K562 (cell line): ENCODE data around the gene GDF7. TPM values are rescaled to one million over a fixed set of nuclear protein-coding genes. Genes with fewer than 3 reads are reported as not detected.

Source experiments
- ATAC-seq: fragments of 200-7000 bp; cut with Tn5 transposase; 3 replicates; pipeline ENCODE4 v1.9.1; 2020; ENCODE audit warnings: moderate library complexity
- BruUV-seq: library from RNA; stranded (reverse); fragments of 400-500 nt; replicated peaks from 2 replicates; lab custom pipeline; 2021; lab: Mats Ljungman, UMichigan
- CTCF ChIA-PET: fragments of 300-600 bp; formaldehyde crosslinking; extraction: SDS; loops from one replicate; lab custom pipeline; 2021; ENCODE audit warnings: low intra/inter-chr PET ratio; lab: Yijun Ruan, JAX
- POLR2A ChIA-PET: fragments of 300-600, 350-650 bp; sonication (Branson Sonifier 250); formaldehyde crosslinking; extraction: SDS; loops from one replicate; lab custom pipeline; 2021; ENCODE audit warnings: antibody characterized with exemption, inconsistent platforms; lab: Yijun Ruan, JAX
- DNase-seq, 4 experiments: peaks; one replicate each; pipeline versions ENCODE4 v3.0.0 to v3.0.0-alpha.2; 2011 to 2018; ENCODE audit warnings: low spot score in 3 of 4, mixed read lengths in 3 of 4; ENCODE audit errors: extremely low read depth in 1 of 4
- FAIRE-seq: peaks from 2 replicates; lab custom pipeline; 2011; peaks lifted over from hg19 to GRCh38; lab: Jason Lieb, UNC
- H2AFZ ChIP-seq: 2 replicates; pipeline ENCODE4 v1.6.0; 2011; ENCODE audit warnings: low read depth, low read length, control low read depth, inconsistent platforms
- H3K27ac ChIP-seq: fragments of 200-600 bp; 3 replicates; pipeline ENCODE4 v1.8.0; 2011; ENCODE audit warnings: low read depth, mild to moderate bottlenecking, control low read depth, inconsistent platforms, low read length, moderate library complexity, mixed read lengths; ENCODE audit errors: extremely low read depth
- H3K27me3 ChIP-seq, 2 experiments: fragments of 300-600 bp in 1 of 2; 2 replicates in 1 of 2; 3 replicates in 1 of 2; pipeline versions ENCODE4 v1.6.0 to v1.8.0; 2011; ENCODE audit warnings: inconsistent platforms in 2 of 2, low read length in 2 of 2, mild to moderate bottlenecking in 1 of 2, mixed read lengths in 1 of 2, moderate library complexity in 1 of 2; ENCODE audit not compliant: control insufficient read depth in 2 of 2, insufficient read depth in 2 of 2
- H3K36me3 ChIP-seq: fragments of 300-600 bp; 3 replicates; pipeline ENCODE4 v1.8.0; 2011; ENCODE audit warnings: mild to moderate bottlenecking, low read length, inconsistent platforms; ENCODE audit not compliant: control insufficient read depth, insufficient read depth
- H3K4me1 ChIP-seq, 2 experiments: fragments of 200-600 bp in 1 of 2; replicated peaks in 1 of 2; 2 replicates in 1 of 2; 3 replicates in 1 of 2; pipeline versions ENCODE4 v1.5.1 to v1.8.0; 2011; ENCODE audit warnings: inconsistent platforms in 2 of 2, low read length in 2 of 2, mild to moderate bottlenecking in 1 of 2, mixed read lengths in 1 of 2, moderate library complexity in 1 of 2; ENCODE audit not compliant: control insufficient read depth in 2 of 2, insufficient read depth in 2 of 2
- H3K4me2 ChIP-seq: 2 replicates; pipeline ENCODE4 v1.6.1; 2011; ENCODE audit warnings: low read length, control low read depth, inconsistent platforms, mixed read lengths; ENCODE audit not compliant: insufficient read depth
- H3K4me3 ChIP-seq: fragments of 200-600 bp; sonication (generic), shearing (Covaris generic); 2 replicates; pipeline ENCODE4 v1.5.1; 2016; ENCODE audit warnings: control low read depth, inconsistent platforms
- H3K79me2 ChIP-seq: fragments of 200-600 bp; 3 replicates; pipeline ENCODE4 v1.8.0; 2011; ENCODE audit warnings: low read length, inconsistent platforms; ENCODE audit not compliant: control insufficient read depth, insufficient read depth
- H3K9ac ChIP-seq, 2 experiments: 2 replicates each; pipeline versions ENCODE4 v1.6.0 to v1.6.1; 2011; ENCODE audit warnings: low read depth in 2 of 2, low read length in 2 of 2, control low read depth in 1 of 2, inconsistent platforms in 1 of 2, mild to moderate bottlenecking in 1 of 2, mixed read lengths in 1 of 2; ENCODE audit not compliant: insufficient read depth in 1 of 2
- H3K9me1 ChIP-seq: one replicate; pipeline ENCODE4 v1.6.0; 2011; ENCODE audit warnings: inconsistent platforms, mild to moderate bottlenecking, low read length, moderate library complexity; ENCODE audit not compliant: control insufficient read depth, insufficient read depth
- H3K9me3 ChIP-seq: replicated peaks from 2 replicates; pipeline ENCODE4 v1.5.1; 2011; ENCODE audit warnings: low read depth, low read length, inconsistent platforms; ENCODE audit not compliant: control insufficient read depth, insufficient read depth
- H4K20me1 ChIP-seq: replicated peaks from 2 replicates; pipeline ENCODE4 v1.6.1; 2011; ENCODE audit warnings: low read length, inconsistent platforms, mixed read lengths; ENCODE audit not compliant: control insufficient read depth, insufficient read depth
- CBFB ChIP-seq: sonication (generic); formaldehyde crosslinking; IDR thresholded peaks from 2 replicates; pipeline ENCODE4 v1.4.0; 2020; ENCODE audit warnings: mild to moderate bottlenecking, missing genetic modification reagents
- GATAD2B ChIP-seq: fragments of 450-650 bp; IDR thresholded peaks from 2 replicates; pipeline ENCODE4 v1.6.1; 2017; ENCODE audit warnings: mild to moderate bottlenecking, borderline replicate concordance
- GTF2E2 ChIP-seq: fragments of 200-800 bp; sonication (Bioruptor generic); IDR thresholded peaks from 2 replicates; pipeline ENCODE4 v1.6.1; 2016; ENCODE audit warnings: missing genetic modification characterization, missing compliant biosample characterization
- MAFF ChIP-seq: IDR thresholded peaks from 2 replicates; pipeline ENCODE4 v1.6.1; 2012; ENCODE audit warnings: low read length, improper control_type of control experiment
- MAZ ChIP-seq, 2 experiments: fragments of 450-650 bp in 1 of 2; sonication (generic) in 1 of 2; formaldehyde crosslinking; IDR thresholded peaks in 1 of 2; conservative IDR thresholded peaks in 1 of 2; 2 replicates each; pipeline versions ENCODE4 v1.4.0 to v1.5.0; 2020; ENCODE audit warnings: mild to moderate bottlenecking in 1 of 2, missing genetic modification reagents in 1 of 2
- PURB ChIP-seq: sonication (generic); formaldehyde crosslinking; IDR thresholded peaks from 2 replicates; pipeline ENCODE4 v1.9.0; 2021; ENCODE audit warnings: low read depth, mild to moderate bottlenecking, missing genetic modification reagents
- SAP30 ChIP-seq: fragments of 200-600 bp; sonication (generic); IDR thresholded peaks from 2 replicates; pipeline ENCODE4 v1.6.1; 2012; ENCODE audit warnings: borderline replicate concordance, low read depth, mild to moderate bottlenecking, moderate library complexity, low read length, control low read depth, inconsistent platforms; ENCODE audit not compliant: insufficient read depth, poor library complexity, severe bottlenecking
- ZNF384 ChIP-seq: IDR thresholded peaks from 2 replicates; pipeline ENCODE4 v1.6.1; 2012; ENCODE audit warnings: low read depth, low read length, improper control_type of control experiment
- ZNF583 ChIP-seq: fragments of 250-450 bp; sonication (Bioruptor Pico); IDR thresholded peaks from 2 replicates; pipeline ENCODE4 v1.4.0; 2020
- WGBS: fragments of 100-300 bp; shearing (Covaris generic); methylation state at CpG from one replicate; pipeline ENCODE4 v1.1.6; 2016; ENCODE audit warnings: low coverage, mixed read lengths; ENCODE audit not compliant: insufficient coverage; ENCODE audit errors: missing lambda C conversion rate; 5-methylcytosine and 5-hydroxymethylcytosine counted together
- in situ Hi-C: fragments of 300-500 bp; cut with MboI; formaldehyde crosslinking; loops from 4 replicates; pipeline ENCODE4 v1.15.0; 2018; ENCODE audit warnings: inconsistent platforms, mixed read lengths
- intact Hi-C: fragments of 100-400 bp; cut with micrococcal nuclease; formaldehyde crosslinking; loops from 2 replicates; pipeline ENCODE4 v1.14.2; 2022
- polyA plus RNA-seq, 8 experiments: library from polyadenylated mRNA; depleted of rRNA in 4 of 8; stranded (reverse) in 5 of 8; unstranded in 3 of 8; fragments of >200 nt; fragmentation: Nextera tagmentation in 2 of 8; fragmentation: Illumina TruSeq in 1 of 8; extraction: Ambion mirVana in 2 of 8; extraction: Trizol in 1 of 8; gene quantifications; 2 replicates each; pipeline versions ENCODE4 v1.2.1 to v1.2.3, GENCODE V29; 2011 to 2014; ENCODE audit warnings: inconsistent platforms in 1 of 8, missing spikeins in 1 of 8
- total RNA-seq, 7 experiments: library from RNA; depleted of rRNA in 6 of 7; stranded (reverse); fragments of >200 nt in 6 of 7; fragmentation: Illumina TruSeq in 2 of 7; extraction: Trizol in 2 of 7; gene quantifications; 2 replicates each; pipeline versions ENCODE4 v1.2.1 to v1.2.3, GENCODE V29; 2011 to 2021; ENCODE audit warnings: low replicate concordance in 1 of 7
- TF ChIP-seq, protein P1 (sequence below): fragments of 250-450 bp; sonication (Bioruptor Pico); IDR thresholded peaks from 2 replicates; pipeline ENCODE4 v1.8.0; 2021; ENCODE audit warnings: moderate library complexity, mild to moderate bottlenecking, inconsistent platforms
- TF ChIP-seq, protein P2 (sequence below): fragments of 450-650 bp; IDR thresholded peaks from 2 replicates; pipeline ENCODE4 v1.6.1; 2017; ENCODE audit warnings: antibody characterized with exemption, mild to moderate bottlenecking
- TF ChIP-seq, protein P3 (sequence below): sonication (generic); formaldehyde crosslinking; IDR thresholded peaks from 2 replicates; pipeline ENCODE4 v1.8.0; 2022; ENCODE audit warnings: mild to moderate bottlenecking, missing genetic modification reagents
- TF ChIP-seq, protein P4 (sequence below): fragments of 450-650 bp; formaldehyde crosslinking; IDR thresholded peaks from 2 replicates; pipeline ENCODE4 v1.4.0; 2020; ENCODE audit warnings: mild to moderate bottlenecking, moderate library complexity

Gene GDF7
- total and polyA plus RNA-seq, 9 of the 15 experiments (the other 6 are each of a cell fraction or from before 2014, with no cell fraction given) = 0.01 TPM; not detected in 7

DNA sequence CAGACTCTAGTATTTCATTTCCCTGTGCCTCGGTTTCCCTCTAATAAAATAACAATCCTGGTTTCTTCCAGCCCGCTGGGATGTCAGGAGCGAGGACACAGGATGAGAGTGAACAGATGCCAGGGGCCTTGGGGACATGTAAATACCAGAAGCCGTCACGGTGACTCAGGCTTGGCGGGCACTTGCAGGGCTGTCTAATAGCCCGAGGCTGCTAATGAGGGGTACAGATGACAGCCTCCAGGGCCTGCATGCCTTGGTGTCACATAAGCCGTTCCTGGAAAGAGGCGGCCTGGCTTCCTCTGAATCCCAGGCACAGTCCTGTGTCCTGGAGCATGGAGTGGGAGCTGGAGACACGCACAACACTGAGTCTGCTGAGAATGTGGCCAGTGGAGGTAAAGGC is 44.2 kb upstream of the GDF7 start (continued):
- TF ChIP-seq ZNF583 (CRISPR knock-in tag) = no peak
- no peak for TF ChIP-seq MAZ (CRISPR knock-in tag; conservative IDR thresholded peaks at IDR 0.05 in 1 of 2, IDR thresholded peaks at IDR 0.05 in 1 of 2)
- TF ChIP-seq ZNF384 = no peak
- no peak for TF ChIP-seq SAP30
- TF ChIP-seq GATAD2B = no peak
- TF ChIP-seq, protein P1, sequence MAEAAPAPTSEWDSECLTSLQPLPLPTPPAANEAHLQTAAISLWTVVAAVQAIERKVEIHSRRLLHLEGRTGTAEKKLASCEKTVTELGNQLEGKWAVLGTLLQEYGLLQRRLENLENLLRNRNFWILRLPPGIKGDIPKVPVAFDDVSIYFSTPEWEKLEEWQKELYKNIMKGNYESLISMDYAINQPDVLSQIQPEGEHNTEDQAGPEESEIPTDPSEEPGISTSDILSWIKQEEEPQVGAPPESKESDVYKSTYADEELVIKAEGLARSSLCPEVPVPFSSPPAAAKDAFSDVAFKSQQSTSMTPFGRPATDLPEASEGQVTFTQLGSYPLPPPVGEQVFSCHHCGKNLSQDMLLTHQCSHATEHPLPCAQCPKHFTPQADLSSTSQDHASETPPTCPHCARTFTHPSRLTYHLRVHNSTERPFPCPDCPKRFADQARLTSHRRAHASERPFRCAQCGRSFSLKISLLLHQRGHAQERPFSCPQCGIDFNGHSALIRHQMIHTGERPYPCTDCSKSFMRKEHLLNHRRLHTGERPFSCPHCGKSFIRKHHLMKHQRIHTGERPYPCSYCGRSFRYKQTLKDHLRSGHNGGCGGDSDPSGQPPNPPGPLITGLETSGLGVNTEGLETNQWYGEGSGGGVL (CRISPR knock-in tag) = no peak

DNA sequence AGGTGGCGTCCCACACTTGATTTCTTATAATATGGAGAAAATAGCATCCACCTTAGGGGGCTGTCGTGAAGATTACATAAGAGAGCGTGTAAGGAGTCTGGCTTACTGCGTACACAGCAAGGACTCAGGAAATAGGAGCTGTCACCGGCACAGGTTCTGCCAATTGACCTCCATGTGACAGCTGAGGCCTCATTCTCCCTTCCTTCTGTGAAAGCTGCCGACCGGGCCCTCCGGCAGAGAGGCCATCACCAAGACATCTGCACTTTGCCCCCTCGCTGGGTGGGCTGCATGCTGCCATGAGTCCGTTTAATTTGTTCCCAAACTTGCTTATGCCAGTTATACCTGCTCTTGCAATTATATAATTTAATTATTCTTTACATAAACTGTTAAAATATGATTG is 43.7 kb upstream of the GDF7 start:
- H3K9me3 ChIP-seq = no peaks in the 10 kb centered on the region
- no peaks in the 10 kb centered on the region for H3K27me3 ChIP-seq
- CTCF ChIA-PET = no interaction called here
- H3K4me2 ChIP-seq = no peak overlapping the region
- no TSS peak for BruUV-seq
- no peaks in the 10 kb centered on the region for H3K79me2 ChIP-seq
- 59% methylated on average over 9 of the region's 10 CpGs for WGBS
- intact Hi-C loops (no loop called here), in situ Hi-C loops (no loop called here)
- no peaks in the 10 kb centered on the region for H3K36me3 ChIP-seq
- H4K20me1 ChIP-seq = no peaks in the 10 kb centered on the region
- H3K9ac ChIP-seq = no peak overlapping the region
- ATAC-seq (no peak), DNase-seq (no peak), FAIRE-seq (no peak)
- peaks cover 2 to 16% of the 10 kb centered on the region in 2 experiments; a peak in 4 of 5 replicates for H3K4me1 ChIP-seq
- H3K27ac ChIP-seq = no peak overlapping the region
- POLR2A ChIA-PET = interaction anchor here (0.7 kb wide), 1 partner anchor 177 kb away, joined by 3 read pairs; the partner anchor contains the start of gene RHOB
- H2AFZ ChIP-seq = no peak overlapping the region
- no peak overlapping the region for H3K4me3 ChIP-seq
- no peaks in the 10 kb centered on the region for H3K9me1 ChIP-seq
- TF ChIP-seq GTF2E2 (tag) (no peak), CBFB (CRISPR knock-in tag) (no peak), MAFF (no peak), PURB (CRISPR knock-in tag) (no peak)
- TF ChIP-seq, protein P2, sequence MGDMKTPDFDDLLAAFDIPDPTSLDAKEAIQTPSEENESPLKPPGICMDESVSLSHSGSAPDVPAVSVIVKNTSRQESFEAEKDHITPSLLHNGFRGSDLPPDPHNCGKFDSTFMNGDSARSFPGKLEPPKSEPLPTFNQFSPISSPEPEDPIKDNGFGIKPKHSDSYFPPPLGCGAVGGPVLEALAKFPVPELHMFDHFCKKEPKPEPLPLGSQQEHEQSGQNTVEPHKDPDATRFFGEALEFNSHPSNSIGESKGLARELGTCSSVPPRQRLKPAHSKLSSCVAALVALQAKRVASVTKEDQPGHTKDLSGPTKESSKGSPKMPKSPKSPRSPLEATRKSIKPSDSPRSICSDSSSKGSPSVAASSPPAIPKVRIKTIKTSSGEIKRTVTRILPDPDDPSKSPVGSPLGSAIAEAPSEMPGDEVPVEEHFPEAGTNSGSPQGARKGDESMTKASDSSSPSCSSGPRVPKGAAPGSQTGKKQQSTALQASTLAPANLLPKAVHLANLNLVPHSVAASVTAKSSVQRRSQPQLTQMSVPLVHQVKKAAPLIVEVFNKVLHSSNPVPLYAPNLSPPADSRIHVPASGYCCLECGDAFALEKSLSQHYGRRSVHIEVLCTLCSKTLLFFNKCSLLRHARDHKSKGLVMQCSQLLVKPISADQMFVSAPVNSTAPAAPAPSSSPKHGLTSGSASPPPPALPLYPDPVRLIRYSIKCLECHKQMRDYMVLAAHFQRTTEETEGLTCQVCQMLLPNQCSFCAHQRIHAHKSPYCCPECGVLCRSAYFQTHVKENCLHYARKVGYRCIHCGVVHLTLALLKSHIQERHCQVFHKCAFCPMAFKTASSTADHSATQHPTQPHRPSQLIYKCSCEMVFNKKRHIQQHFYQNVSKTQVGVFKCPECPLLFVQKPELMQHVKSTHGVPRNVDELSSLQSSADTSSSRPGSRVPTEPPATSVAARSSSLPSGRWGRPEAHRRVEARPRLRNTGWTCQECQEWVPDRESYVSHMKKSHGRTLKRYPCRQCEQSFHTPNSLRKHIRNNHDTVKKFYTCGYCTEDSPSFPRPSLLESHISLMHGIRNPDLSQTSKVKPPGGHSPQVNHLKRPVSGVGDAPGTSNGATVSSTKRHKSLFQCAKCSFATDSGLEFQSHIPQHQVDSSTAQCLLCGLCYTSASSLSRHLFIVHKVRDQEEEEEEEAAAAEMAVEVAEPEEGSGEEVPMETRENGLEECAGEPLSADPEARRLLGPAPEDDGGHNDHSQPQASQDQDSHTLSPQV = no peak
- TF ChIP-seq, protein P3, sequence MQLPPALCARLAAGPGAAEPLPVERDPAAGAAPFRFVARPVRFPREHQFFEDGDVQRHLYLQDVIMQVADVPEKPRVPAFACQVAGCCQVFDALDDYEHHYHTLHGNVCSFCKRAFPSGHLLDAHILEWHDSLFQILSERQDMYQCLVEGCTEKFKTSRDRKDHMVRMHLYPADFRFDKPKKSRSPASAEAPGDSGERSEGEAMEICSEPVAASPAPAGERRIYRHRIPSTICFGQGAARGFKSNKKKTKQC (CRISPR knock-in tag) = no peak
- TF ChIP-seq, protein P4, sequence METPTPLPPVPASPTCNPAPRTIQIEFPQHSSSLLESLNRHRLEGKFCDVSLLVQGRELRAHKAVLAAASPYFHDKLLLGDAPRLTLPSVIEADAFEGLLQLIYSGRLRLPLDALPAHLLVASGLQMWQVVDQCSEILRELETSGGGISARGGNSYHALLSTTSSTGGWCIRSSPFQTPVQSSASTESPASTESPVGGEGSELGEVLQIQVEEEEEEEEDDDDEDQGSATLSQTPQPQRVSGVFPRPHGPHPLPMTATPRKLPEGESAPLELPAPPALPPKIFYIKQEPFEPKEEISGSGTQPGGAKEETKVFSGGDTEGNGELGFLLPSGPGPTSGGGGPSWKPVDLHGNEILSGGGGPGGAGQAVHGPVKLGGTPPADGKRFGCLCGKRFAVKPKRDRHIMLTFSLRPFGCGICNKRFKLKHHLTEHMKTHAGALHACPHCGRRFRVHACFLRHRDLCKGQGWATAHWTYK (CRISPR knock-in tag) = no peak
